Cortex of kidney (tissue), 1 donor: ENCODE measurements around the gene GBGT1.

Source experiments
- DNase-seq: peaks from one replicate; lab custom pipeline; 2025; lab: John Stamatoyannopoulos, UW

Gene GBGT1

GRCh38 chr9:133125941-133126696 is 37.6 kb downstream of the GBGT1 start:
- DNase-seq: no peak

GRCh38 chr9:133124907-133125275 is 38.8 kb downstream of the GBGT1 start:
- no peak for DNase-seq

- DNase-seq: no peak
Observed at GRCh38 chr9:133124123-133124906, 39.4 kb downstream of the GBGT1 start.

- DNase-seq: no peak
Observed at GRCh38 chr9:133122935-133123611, 40.6 kb downstream of the GBGT1 start.

- DNase-seq: no peak
Observed at GRCh38 chr9:133122605-133122934, 41.1 kb downstream of the GBGT1 start.

- DNase-seq: no peak
Observed at GRCh38 chr9:133121915-133122550, 41.7 kb downstream of the GBGT1 start.

- DNase-seq: no peak
Observed at GRCh38 chr9:133121198-133121914, 42.4 kb downstream of the GBGT1 start, which contains the start of gene RALGDS. TSS of gene RALGDS (minus strand) at chr9:133121240. CDS start at chr9:133121154, 86 bp downstream.

GRCh38 chr9:133120501-133121197 is 43.1 kb downstream of the GBGT1 start:
- no peak for DNase-seq

- DNase-seq: no peak
Observed at GRCh38 chr9:133119846-133120500, 43.7 kb downstream of the GBGT1 start.

GRCh38 chr9:133119103-133119845 is 44.4 kb downstream of the GBGT1 start:
- no peak for DNase-seq

GRCh38 chr9:133118568-133118967 is 45.1 kb downstream of the GBGT1 start:
- DNase-seq: no peak

- no peak for DNase-seq
Observed at GRCh38 chr9:133118179-133118520, 45.6 kb downstream of the GBGT1 start.

GRCh38 chr9:133117271-133118178 is 46.2 kb downstream of the GBGT1 start:
- DNase-seq: no peak

- DNase-seq: no peak
Observed at GRCh38 chr9:133116346-133117231, 47.1 kb downstream of the GBGT1 start.

GRCh38 chr9:133115604-133116345 is 47.9 kb downstream of the GBGT1 start:
- DNase-seq: no peak

GRCh38 chr9:133114886-133115603 is 48.7 kb downstream of the GBGT1 start:
- DNase-seq: no peak
